ENCODE measurements around the gene SLC50A1. TPM values are rescaled to one million over a fixed set of nuclear protein-coding genes. Genes with fewer than 3 reads are reported as not detected.
"Not testable (repeated sequence)": the region's sequence is repeated elsewhere in the genome, so short reads cannot be mapped to it uniquely, and the experiment has no call there.

SLC50A1 gene
- total RNA-seq, 1 experiment from 2014 or later: 54.7 TPM

DNA sequence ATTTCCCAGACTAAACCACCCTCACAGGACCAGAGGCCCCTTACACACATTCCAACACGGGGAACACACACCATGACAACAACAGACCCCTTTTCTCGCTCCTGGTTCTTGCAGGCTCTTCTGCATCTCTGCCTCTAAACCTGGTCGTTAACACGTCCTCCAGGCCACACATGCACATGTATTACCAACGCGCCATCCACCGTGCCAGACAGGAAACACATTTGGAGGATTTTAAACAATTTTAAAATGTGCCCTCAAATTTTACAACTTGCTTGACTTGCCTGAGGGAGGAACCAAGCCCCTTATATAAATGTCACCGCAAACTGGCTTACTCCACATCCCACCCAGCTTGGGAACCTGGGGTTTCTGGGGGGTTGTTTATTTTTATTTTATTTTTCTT lies 24.8 kb upstream of the SLC50A1 start:
- in situ Hi-C loops (cut with HindIII; ENCODE audit: low pct_unique_long_range_greater_than_20kb, low sequenced_read_pairs): no loop called here
- no peak for DNase-seq (ENCODE audit: low read depth)

DNA sequence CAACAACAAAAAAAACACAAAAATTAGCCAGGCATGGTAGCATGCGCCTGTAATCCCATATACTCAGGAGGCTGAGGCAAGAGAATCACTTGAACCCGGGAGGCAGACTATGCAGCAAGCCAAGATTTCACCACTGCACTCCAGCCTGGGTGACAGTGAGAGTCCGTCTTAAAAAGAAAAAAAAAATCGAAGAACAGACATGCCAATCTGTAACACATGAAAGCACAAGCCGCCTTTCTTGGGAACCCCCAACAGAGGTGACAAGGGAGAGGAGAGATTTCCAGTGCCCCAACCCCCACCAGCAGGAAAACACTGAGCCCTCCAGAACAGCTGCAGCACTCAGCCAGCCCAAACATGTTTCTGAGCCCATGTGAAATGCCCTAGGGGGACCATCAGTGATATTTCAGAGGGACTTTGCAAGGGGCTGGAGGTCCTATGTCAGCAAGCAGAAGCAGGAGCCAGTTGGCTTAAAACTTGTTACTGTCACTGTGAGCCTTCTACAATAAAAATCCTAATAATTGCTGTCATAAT lies 22.1 kb upstream of the SLC50A1 start:
- DNase-seq (ENCODE audit: low read depth): no peak
- in situ Hi-C loops (cut with HindIII; ENCODE audit: low pct_unique_long_range_greater_than_20kb, low sequenced_read_pairs): no loop called here

DNA sequence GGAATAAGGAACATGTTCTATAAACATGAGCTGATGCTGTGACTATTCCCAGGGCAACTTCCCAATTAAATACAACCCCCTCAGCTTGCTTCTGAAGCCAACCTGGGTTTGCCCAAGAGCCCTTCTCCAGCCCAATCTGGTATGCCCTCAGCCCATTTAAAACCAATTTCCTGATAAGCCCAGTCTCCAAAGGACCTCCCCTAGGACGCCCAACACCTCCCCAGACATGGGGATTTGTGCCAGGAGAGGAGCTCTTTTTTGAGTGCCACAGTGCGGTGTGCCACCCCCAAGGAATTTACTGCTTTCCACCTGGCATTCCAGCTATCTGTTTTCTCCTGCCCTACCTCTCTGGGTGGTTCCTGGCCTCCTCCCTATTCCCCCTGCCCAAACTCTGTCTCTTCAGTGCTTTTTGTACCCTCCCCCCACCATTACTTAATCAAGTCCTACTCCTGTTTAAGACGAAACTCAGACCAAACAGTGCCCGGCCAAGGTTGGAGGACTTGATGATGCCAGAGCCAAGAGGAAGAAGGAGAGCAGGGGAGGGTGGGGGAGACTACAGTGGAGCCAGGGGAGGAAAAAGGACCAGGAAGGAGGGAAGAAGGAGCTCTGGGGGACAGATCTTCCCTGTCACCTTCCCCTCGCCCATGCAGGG lies 19.4 kb upstream of the SLC50A1 start:
- no peak for DNase-seq (ENCODE audit: low read depth)
- in situ Hi-C loops (cut with HindIII; ENCODE audit: low pct_unique_long_range_greater_than_20kb, low sequenced_read_pairs): no loop called here

DNA sequence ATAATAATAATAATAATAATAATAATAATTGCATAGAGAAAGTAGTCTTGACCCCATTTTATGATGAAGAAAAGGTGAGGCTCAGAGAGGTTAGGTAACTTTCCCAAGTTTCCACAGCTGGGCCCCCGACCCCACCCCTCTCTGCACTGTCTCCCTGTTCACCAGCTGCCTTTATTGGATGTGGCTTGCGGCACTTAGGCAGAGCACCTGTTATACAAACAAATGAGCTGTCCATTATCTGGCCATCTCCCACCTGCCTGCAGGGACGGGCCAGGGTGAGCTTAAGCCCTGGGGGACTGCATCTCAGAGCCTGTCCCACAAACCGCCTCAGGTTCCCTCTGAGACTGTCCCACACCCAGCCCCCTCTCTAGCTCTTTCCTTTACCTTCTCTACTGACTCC lies 18.0 kb upstream of the SLC50A1 start:
- no peak for DNase-seq (ENCODE audit: low read depth)
- in situ Hi-C loops (cut with HindIII; ENCODE audit: low pct_unique_long_range_greater_than_20kb, low sequenced_read_pairs): no loop called here

- in situ Hi-C loops (cut with HindIII; ENCODE audit: low pct_unique_long_range_greater_than_20kb, low sequenced_read_pairs); DNase-seq (ENCODE audit: low read depth): not testable (repeated sequence)
Measured at GRCh38 chr1:155118090-155118489, 17.6 kb upstream of the SLC50A1 start.

- no peak for DNase-seq (ENCODE audit: low read depth)
- in situ Hi-C loops (cut with HindIII; ENCODE audit: low pct_unique_long_range_greater_than_20kb, low sequenced_read_pairs): no loop called here
Measured at GRCh38 chr1:155120253-155120652, 15.4 kb upstream of the SLC50A1 start.

DNA sequence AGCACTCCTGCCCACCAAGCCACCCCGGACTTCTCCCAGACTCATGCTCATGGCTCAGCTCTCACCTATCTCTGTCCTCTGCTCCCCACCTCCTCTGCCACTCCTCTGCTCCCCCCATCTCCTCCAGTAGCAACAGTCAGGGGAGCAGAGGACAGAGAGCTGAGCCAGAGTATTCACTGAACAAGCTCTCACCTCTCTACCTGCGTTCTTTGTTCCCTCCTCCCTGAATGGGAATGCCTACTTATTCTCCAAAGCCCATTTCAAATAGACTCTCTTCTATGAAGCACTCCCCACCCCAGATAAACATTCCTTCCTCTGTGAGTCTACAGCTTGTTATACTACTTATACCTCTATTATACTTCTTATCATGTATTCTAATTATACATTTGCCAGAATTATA lies 14.4 kb upstream of the SLC50A1 start:
- DNase-seq (ENCODE audit: low read depth): no peak
- in situ Hi-C loops (cut with HindIII; ENCODE audit: low pct_unique_long_range_greater_than_20kb, low sequenced_read_pairs): no loop called here

DNA sequence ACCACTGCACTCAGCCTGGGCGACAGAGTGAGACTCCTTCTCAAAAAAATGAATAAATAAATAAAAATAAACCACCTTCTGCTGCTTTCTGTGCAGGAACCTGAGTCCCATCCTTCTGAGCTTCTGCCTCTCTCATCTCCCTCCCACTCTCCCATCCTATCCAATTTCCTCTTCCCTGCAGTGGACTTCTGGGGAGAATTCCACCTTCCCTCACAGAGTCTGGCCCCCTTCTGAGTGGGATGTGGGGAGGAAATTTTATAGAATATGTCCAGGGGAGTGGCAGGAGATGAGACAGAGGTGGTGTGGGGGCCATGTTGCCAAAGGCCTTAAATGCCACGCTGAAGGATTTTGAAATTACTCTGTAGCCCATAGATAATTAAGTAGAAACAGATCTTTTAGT lies 13.3 kb upstream of the SLC50A1 start:
- no peak for DNase-seq (ENCODE audit: low read depth)
- in situ Hi-C loops (cut with HindIII; ENCODE audit: low pct_unique_long_range_greater_than_20kb, low sequenced_read_pairs): no loop called here

- DNase-seq (ENCODE audit: low read depth): no peak
- in situ Hi-C loops (cut with HindIII; ENCODE audit: low pct_unique_long_range_greater_than_20kb, low sequenced_read_pairs): no loop called here
Measured at GRCh38 chr1:155123801-155124200, 11.9 kb upstream of the SLC50A1 start.

- DNase-seq (ENCODE audit: low read depth): no peak
- in situ Hi-C loops (cut with HindIII; ENCODE audit: low pct_unique_long_range_greater_than_20kb, low sequenced_read_pairs): no loop called here
Measured at GRCh38 chr1:155124503-155125463, 10.9 kb upstream of the SLC50A1 start.

- DNase-seq (ENCODE audit: low read depth): no peak
- in situ Hi-C loops (cut with HindIII; ENCODE audit: low pct_unique_long_range_greater_than_20kb, low sequenced_read_pairs): no loop called here
Measured at GRCh38 chr1:155125511-155125945, 10.1 kb upstream of the SLC50A1 start.

- DNase-seq (ENCODE audit: low read depth): no peak
Measured at GRCh38 chr1:155125946-155126555, 9.6 kb upstream of the SLC50A1 start.

GRCh38 chr1:155126556-155127104 lies 9.0 kb upstream of the SLC50A1 start:
- no peak for DNase-seq (ENCODE audit: low read depth)
- in situ Hi-C loops (cut with HindIII; ENCODE audit: low pct_unique_long_range_greater_than_20kb, low sequenced_read_pairs): no loop called here

More at GRCh38 chr1:155125946-155126555, 9.6 kb upstream of the SLC50A1 start:
- in situ Hi-C loops (cut with HindIII; ENCODE audit: low pct_unique_long_range_greater_than_20kb, low sequenced_read_pairs): no loop called here

DNA sequence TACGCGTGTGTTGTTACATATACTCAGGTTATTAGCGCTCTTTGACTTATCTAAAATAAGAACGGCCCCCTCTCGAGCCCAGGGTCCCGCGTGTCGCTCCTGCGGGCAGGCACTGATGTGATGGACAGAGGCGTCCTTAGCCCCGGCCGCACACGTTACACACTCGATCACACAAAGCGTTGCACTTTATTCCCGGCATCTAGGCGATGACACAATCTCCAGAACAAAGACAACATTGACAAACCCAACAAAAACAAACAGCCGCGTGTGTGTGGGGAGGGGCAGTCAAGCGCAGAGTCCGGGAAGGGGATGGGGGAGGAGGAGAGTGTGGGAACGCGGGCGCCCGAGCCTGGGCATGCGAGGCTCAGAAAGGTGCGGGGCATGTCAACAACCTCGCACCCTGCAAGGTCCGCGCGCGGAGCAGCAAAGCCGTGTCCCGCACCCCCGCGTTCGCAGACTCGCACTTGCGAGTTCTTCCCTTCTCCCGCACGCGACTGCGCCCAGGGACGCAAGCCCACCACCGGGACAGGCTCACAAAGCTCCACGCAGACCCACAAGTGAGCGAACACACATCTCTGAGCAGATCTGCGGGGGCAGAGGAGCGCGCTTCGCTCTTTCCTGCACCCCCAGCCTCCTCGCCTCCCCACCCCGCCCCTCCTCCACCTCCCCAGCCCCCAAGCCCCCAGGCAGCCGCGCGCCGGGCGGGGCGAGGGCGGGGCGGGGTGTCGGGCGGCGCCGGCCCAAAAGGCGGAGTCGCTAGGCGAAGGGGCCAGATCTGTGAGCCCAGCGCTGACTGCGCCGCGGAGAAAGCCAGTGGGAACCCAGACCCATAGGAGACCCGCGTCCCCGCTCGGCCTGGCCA lies 8.3 kb upstream of the SLC50A1 start, which contains the start of gene EFNA1:
Gene EFNA1 (plus strand): TSS at position 772 of the 862 bp plus-strand sequence. CDS start 102 bp downstream, outside the sequence.
- peak; percentile 76 for DNase-seq (ENCODE audit: low read depth)
- in situ Hi-C loops (cut with HindIII; ENCODE audit: low pct_unique_long_range_greater_than_20kb, low sequenced_read_pairs): no loop called here

- no peak for DNase-seq (ENCODE audit: low read depth)
- in situ Hi-C loops (cut with HindIII; ENCODE audit: low pct_unique_long_range_greater_than_20kb, low sequenced_read_pairs): no loop called here
Measured at GRCh38 chr1:155127967-155128754, 7.5 kb upstream of the SLC50A1 start.

GRCh38 chr1:155128755-155129473 lies 6.7 kb upstream of the SLC50A1 start:
- in situ Hi-C loops (cut with HindIII; ENCODE audit: low pct_unique_long_range_greater_than_20kb, low sequenced_read_pairs): no loop called here
- peak; percentile 19 for DNase-seq (ENCODE audit: low read depth)
